DMS53 treated with DMSO at 0.1 percent for 48 hours (cell line): Measurements from ENCODE around the gene SP1.
A peak's percentile ranks its signal among the peaks of the same experiment; 100 is the strongest.
"Not testable (repeated sequence)": the region's sequence is repeated elsewhere in the genome, so short reads cannot be mapped to it uniquely, and the experiment has no call there.

Experiments
- DNase-seq: peaks from one replicate; lab custom pipeline; 2025; ENCODE audit not compliant: unreplicated experiment; lab: John Stamatoyannopoulos, UW

SP1 gene

GRCh38 chr12:53380104-53380793 lies at the start of gene SP1:
Gene SP1, plus strand, starts transcription at chr12:53380176. Its CDS starts 116 bp downstream, at chr12:53380292.
- peak; percentile 87 for DNase-seq

GRCh38 chr12:53330671-53331070 lies 49.3 kb upstream of the SP1 start:
- DNase-seq, result no peak

- not testable (repeated sequence) for DNase-seq
Measured at GRCh38 chr12:53332339-53332738, 47.6 kb upstream of the SP1 start.

GRCh38 chr12:53332744-53333143 lies 47.2 kb upstream of the SP1 start:
- DNase-seq, result no peak

GRCh38 chr12:53333289-53333688 lies 46.7 kb upstream of the SP1 start:
- no peak for DNase-seq

GRCh38 chr12:53333845-53334244 lies 46.1 kb upstream of the SP1 start:
- DNase-seq, result no peak

GRCh38 chr12:53334822-53335221 lies 45.2 kb upstream of the SP1 start:
- DNase-seq, result no peak

GRCh38 chr12:53336181-53336681 lies 43.7 kb upstream of the SP1 start, which contains the start of gene SP7:
Gene SP7, minus strand, starts transcription at chr12:53336354. Its CDS starts 708 bp downstream, at chr12:53335646.
- no peak for DNase-seq

GRCh38 chr12:53338017-53338416 lies 42.0 kb upstream of the SP1 start:
- no peak for DNase-seq

GRCh38 chr12:53338916-53339315 lies 41.1 kb upstream of the SP1 start:
- no peak for DNase-seq

- DNase-seq, result no peak
Measured at GRCh38 chr12:53340398-53340797, 39.6 kb upstream of the SP1 start.

- no peak for DNase-seq
Measured at GRCh38 chr12:53343449-53343848, 36.5 kb upstream of the SP1 start.

- no peak for DNase-seq
Measured at GRCh38 chr12:53343969-53344368, 36.0 kb upstream of the SP1 start.

GRCh38 chr12:53344487-53344823 lies 35.5 kb upstream of the SP1 start:
- no peak for DNase-seq

- peak; percentile 37 for DNase-seq
Measured at GRCh38 chr12:53344824-53345485, 35.0 kb upstream of the SP1 start.

- DNase-seq, result no peak
Measured at GRCh38 chr12:53345486-53346188, 34.3 kb upstream of the SP1 start.

- DNase-seq, result no peak
Measured at GRCh38 chr12:53346491-53346890, 33.5 kb upstream of the SP1 start.

GRCh38 chr12:53347905-53348304 lies 32.1 kb upstream of the SP1 start:
- no peak for DNase-seq

GRCh38 chr12:53352331-53353256 lies 27.4 kb upstream of the SP1 start:
- DNase-seq, result peak; percentile 83

GRCh38 chr12:53353257-53353655 lies 26.7 kb upstream of the SP1 start:
- no peak for DNase-seq

GRCh38 chr12:53355121-53355520 lies 24.9 kb upstream of the SP1 start:
- DNase-seq, result no peak
